PC-3 (cell line): Measurements from ENCODE around the gene MXI1. TPM values are rescaled to one million over a fixed set of nuclear protein-coding genes. Genes with fewer than 3 reads are reported as not detected.

Experiments used
- ATAC-seq: fragments of 200-7000 bp; cut with Tn5 transposase; 2 replicates; pipeline ENCODE4 v1.9.1; 2020; ENCODE audit warnings: mild to moderate bottlenecking, moderate library complexity
- BruUV-seq: library from RNA; stranded (reverse); fragments of 400-500 nt; replicated peaks from 2 replicates; lab custom pipeline; 2021; lab: Mats Ljungman, UMichigan
- CTCF ChIA-PET: fragments of 300-600 bp; sonication (Branson Sonifier 250); formaldehyde crosslinking; loops from one replicate; lab custom pipeline; 2022; ENCODE audit warnings: antibody characterized with exemption; lab: Charles Lee
- POLR2A ChIA-PET: fragments of 300-600 bp; sonication (Branson Sonifier 250); formaldehyde crosslinking; loops from one replicate; lab custom pipeline; 2022; ENCODE audit warnings: antibody characterized with exemption; ENCODE audit not compliant: unreplicated experiment; lab: Charles Lee
- DNase-seq: peaks from one replicate; pipeline ENCODE4 v3.0.0-alpha.2; 2015
- H2AFZ ChIP-seq: fragments of 300-600 bp; sonication (generic); 2 replicates; pipeline ENCODE4 v1.6.0; 2016; ENCODE audit warnings: antibody characterized with exemption, low read length
- H3F3A ChIP-seq: fragments of 300-600 bp; sonication (generic); one replicate; pipeline ENCODE4 v1.6.0; 2017; ENCODE audit warnings: antibody characterized with exemption, low read length, control low read depth, mild to moderate bottlenecking; ENCODE audit not compliant: unreplicated experiment
- H3K27ac ChIP-seq: fragments of 300-600 bp; sonication (generic); 2 replicates; pipeline ENCODE4 v1.5.1; 2016; ENCODE audit warnings: mild to moderate bottlenecking, low read length
- H3K27me3 ChIP-seq: fragments of 300-600 bp; sonication (generic); 2 replicates; pipeline ENCODE4 v1.6.1; 2016; ENCODE audit warnings: low read length, mixed read lengths
- H3K36me3 ChIP-seq: fragments of 300-600 bp; sonication (generic); 2 replicates; pipeline ENCODE4 v1.6.1; 2016; ENCODE audit warnings: low read depth, mixed run types, low read length, mixed read lengths
- H3K4me1 ChIP-seq: fragments of 300-600 bp; sonication (generic); 2 replicates; pipeline ENCODE4 v1.5.1; 2016; ENCODE audit warnings: low read length; ENCODE audit not compliant: insufficient read depth
- H3K4me2 ChIP-seq: fragments of 300-600 bp; sonication (generic); 2 replicates; pipeline ENCODE4 v1.6.0; 2016; ENCODE audit warnings: low read length
- H3K4me3 ChIP-seq: fragments of 300-600 bp; sonication (generic); 2 replicates; pipeline ENCODE4 v1.5.1; 2016; ENCODE audit warnings: mild to moderate bottlenecking, low read length, mixed read lengths
- H3K79me2 ChIP-seq: fragments of 300-600 bp; sonication (generic); 2 replicates; pipeline ENCODE4 v1.6.1; 2017; ENCODE audit warnings: low read length, mixed read lengths
- H3K9ac ChIP-seq: fragments of 300-600 bp; sonication (generic); 2 replicates; pipeline ENCODE4 v1.6.0; 2016; ENCODE audit warnings: mild to moderate bottlenecking, low read length
- H3K9me2 ChIP-seq: fragments of 300-600 bp; sonication (generic); replicated peaks from 2 replicates; pipeline ENCODE4 v1.6.1; 2016; ENCODE audit warnings: mixed run types, low read length, mixed read lengths
- H3K9me3 ChIP-seq: fragments of 300-600 bp; sonication (generic); 2 replicates; pipeline ENCODE4 v1.6.1; 2016; ENCODE audit warnings: low read length, mixed read lengths
- H4K20me1 ChIP-seq: fragments of 300-600 bp; sonication (generic); 2 replicates; pipeline ENCODE4 v1.6.1; 2016; ENCODE audit warnings: low read length, mixed read lengths
- CTCF ChIP-seq: fragments of 300-600 bp; sonication (generic); conservative IDR thresholded peaks from 2 replicates; pipeline ENCODE4 v1.5.1; 2017; ENCODE audit warnings: antibody characterized with exemption, low read depth, mild to moderate bottlenecking, low read length
- EZH2 ChIP-seq: fragments of 300-600 bp; sonication (generic); IDR thresholded peaks from one replicate; pipeline ENCODE4 v1.6.1; 2017; ENCODE audit warnings: antibody characterized with exemption, mild to moderate bottlenecking, low read length; ENCODE audit not compliant: unreplicated experiment
- EZH2phosphoT487 ChIP-seq: fragments of 300-600 bp; sonication (generic); IDR thresholded peaks from 2 replicates; pipeline ENCODE4 v1.6.1; 2018; ENCODE audit warnings: mild to moderate bottlenecking, antibody characterized with exemption, low read length, borderline replicate concordance
- intact Hi-C: fragments of 100-400 bp; cut with micrococcal nuclease; formaldehyde crosslinking; loops from 2 replicates; pipeline ENCODE4 v1.9.0; 2023
- total RNA-seq: library from RNA; depleted of rRNA; stranded (reverse); fragments of >200 nt; gene quantifications from 2 replicates; pipeline ENCODE4 v1.2.3, GENCODE V29; 2014

The MXI1 gene
- total RNA-seq, 1 experiment from 2014 or later: 18.0 TPM

GRCh38 chr10:110252151-110252550, 44.7 kb downstream of the MXI1 start:
- H3K9ac ChIP-seq: no peak overlapping the region
- H3K4me1 ChIP-seq: 0 out of 2 replicates have a peak, but pooled peaks cover 3% of the 10 kb centered on the region
- no peaks in the 10 kb centered on the region for H3K36me3 ChIP-seq
- no TSS peak for BruUV-seq
- CTCF ChIA-PET: no interaction called here
- no peaks in the 10 kb centered on the region for H4K20me1 ChIP-seq
- ATAC-seq: no peak
- H3K4me2 ChIP-seq: no peak overlapping the region
- no peaks in the 10 kb centered on the region for H3K27me3 ChIP-seq
- POLR2A ChIA-PET: interaction anchor here (0.6 kb wide), 1 partner anchor 20 kb away, joined by 7 read pairs; no protein-coding TSS in a partner anchor
- TF ChIP-seq EZH2phosphoT487 (no peak), EZH2 (no peak), CTCF (no peak)
- DNase-seq: no peak
- H3K4me3 ChIP-seq: no peak overlapping the region
- H3K9me2 ChIP-seq: no peaks in the 10 kb centered on the region
- intact Hi-C loops: no loop called here
- no peaks in the 10 kb centered on the region for H3K9me3 ChIP-seq
- H3F3A ChIP-seq: no peaks in the 10 kb centered on the region
- no peak overlapping the region for H3K27ac ChIP-seq
- H2AFZ ChIP-seq: no peak overlapping the region
- H3K79me2 ChIP-seq: no peaks in the 10 kb centered on the region

GRCh38 chr10:110254467-110254866, 47.1 kb downstream of the MXI1 start:
- H3F3A ChIP-seq: no peaks in the 10 kb centered on the region
- no peaks in the 10 kb centered on the region for H3K9me3 ChIP-seq
- DNase-seq: no peak
- no peaks in the 10 kb centered on the region for H3K27me3 ChIP-seq
- ChIA-PET POLR2A (no interaction called here), CTCF (no interaction called here)
- H3K4me1 ChIP-seq: 0 out of 2 replicates have a peak, but pooled peaks cover 3% of the 10 kb centered on the region
- H3K27ac ChIP-seq: no peak overlapping the region
- H2AFZ ChIP-seq: no peak overlapping the region
- no peak overlapping the region for H3K4me3 ChIP-seq
- BruUV-seq: no TSS peak
- no peak overlapping the region for H3K9ac ChIP-seq
- no peak overlapping the region for H3K4me2 ChIP-seq
- ATAC-seq: no peak
- H3K9me2 ChIP-seq: no peaks in the 10 kb centered on the region
- H3K36me3 ChIP-seq: no peaks in the 10 kb centered on the region
- no peaks in the 10 kb centered on the region for H4K20me1 ChIP-seq
- TF ChIP-seq EZH2 (no peak), CTCF (no peak), EZH2phosphoT487 (no peak)
- intact Hi-C loops: no loop called here
- H3K79me2 ChIP-seq: no peaks in the 10 kb centered on the region

- no peaks in the 10 kb centered on the region for H3K9me3 ChIP-seq
- H3K36me3 ChIP-seq: no peaks in the 10 kb centered on the region
- H3K9me2 ChIP-seq: no peaks in the 10 kb centered on the region
- no peaks in the 10 kb centered on the region for H3K79me2 ChIP-seq
- intact Hi-C loops: no loop called here
- no peaks in the 10 kb centered on the region for H3K27me3 ChIP-seq
- H3F3A ChIP-seq: no peaks in the 10 kb centered on the region
- ChIA-PET POLR2A (no interaction called here), CTCF (no interaction called here)
- H3K4me1 ChIP-seq: no peaks in the 10 kb centered on the region
- BruUV-seq: no TSS peak
- H4K20me1 ChIP-seq: no peaks in the 10 kb centered on the region
- no peak overlapping the region for H3K4me3 ChIP-seq
- DNase-seq (no peak), ATAC-seq (no peak)
- H3K9ac ChIP-seq: no peak overlapping the region
- no peak for TF ChIP-seq EZH2phosphoT487
- TF ChIP-seq CTCF: no peak
- TF ChIP-seq EZH2: no peak
- no peak overlapping the region for H3K27ac ChIP-seq
- no peak overlapping the region for H3K4me2 ChIP-seq
- H2AFZ ChIP-seq: no peak overlapping the region
Measured at GRCh38 chr10:110258542-110258941, 51.1 kb downstream of the MXI1 start.
